ENCODE results near the gene CCM2. TPM values are rescaled to one million over a fixed set of nuclear protein-coding genes. Genes with fewer than 3 reads are reported as not detected.

CCM2 gene
- total RNA-seq, 1 donor from 2014 or later = 34.1 TPM

GRCh38 chr7:44979481-44980392, 20.3 kb upstream of the CCM2 start:
- Mint-ChIP-seq H3K4me3 (no peak overlapping the region), H3K27me3 (ENCODE audit: low read depth) (no peaks in the 10 kb centered on the region), H3K4me1 (peaks cover 7% of the 10 kb centered on the region), H3K9me3 (no peaks in the 10 kb centered on the region), H3K36me3 (peaks cover 32% of the 10 kb centered on the region), H3K27ac (no peak overlapping the region)
- no peak for TF ChIP-seq CTCF (IDR thresholded peaks at IDR 0.05; ENCODE audit: unreplicated experiment)
- no peak for DNase-seq (ENCODE audit: low spot score in 2 of 2, unreplicated experiment in 2 of 2)

- H3K4me3 Mint-ChIP-seq = no peak overlapping the region
- peaks cover 15% of the 10 kb centered on the region for H3K4me1 Mint-ChIP-seq
- H3K9me3 Mint-ChIP-seq = no peaks in the 10 kb centered on the region
- no peak for TF ChIP-seq CTCF (IDR thresholded peaks at IDR 0.05; ENCODE audit: unreplicated experiment)
- peaks cover 37% of the 10 kb centered on the region for H3K36me3 Mint-ChIP-seq
- H3K27me3 Mint-ChIP-seq (ENCODE audit: low read depth) = no peaks in the 10 kb centered on the region
- DNase-seq (ENCODE audit: low spot score in 2 of 2, unreplicated experiment in 2 of 2) = no peak
- no peak overlapping the region for H3K27ac Mint-ChIP-seq
Measured at GRCh38 chr7:44980393-44981034, 19.5 kb upstream of the CCM2 start.

- H3K4me1 Mint-ChIP-seq = peaks cover 21% of the 10 kb centered on the region
- no peak overlapping the region for H3K27ac Mint-ChIP-seq
- no peak overlapping the region for H3K4me3 Mint-ChIP-seq
- TF ChIP-seq CTCF (IDR thresholded peaks at IDR 0.05; ENCODE audit: unreplicated experiment) = no peak
- no peak for DNase-seq (ENCODE audit: low spot score in 2 of 2, unreplicated experiment in 2 of 2)
- H3K27me3 Mint-ChIP-seq (ENCODE audit: low read depth) = no peaks in the 10 kb centered on the region
- peaks cover 37% of the 10 kb centered on the region for H3K36me3 Mint-ChIP-seq
- no peaks in the 10 kb centered on the region for H3K9me3 Mint-ChIP-seq
Measured at GRCh38 chr7:44981035-44981706, 18.8 kb upstream of the CCM2 start.

- H3K4me3 Mint-ChIP-seq = no peak overlapping the region
- H3K36me3 Mint-ChIP-seq = peaks cover 37% of the 10 kb centered on the region
- H3K4me1 Mint-ChIP-seq = peaks cover 32% of the 10 kb centered on the region
- no peak for TF ChIP-seq CTCF (IDR thresholded peaks at IDR 0.05; ENCODE audit: unreplicated experiment)
- H3K9me3 Mint-ChIP-seq = no peaks in the 10 kb centered on the region
- no peak overlapping the region for H3K27ac Mint-ChIP-seq
- no peak for DNase-seq (ENCODE audit: low spot score in 2 of 2, unreplicated experiment in 2 of 2)
- no peaks in the 10 kb centered on the region for H3K27me3 Mint-ChIP-seq (ENCODE audit: low read depth)
Measured at GRCh38 chr7:44982535-44982923, 17.5 kb upstream of the CCM2 start.

GRCh38 chr7:44982970-44983369, 17.0 kb upstream of the CCM2 start:
- H3K9me3 Mint-ChIP-seq = no peaks in the 10 kb centered on the region
- TF ChIP-seq CTCF (IDR thresholded peaks at IDR 0.05; ENCODE audit: unreplicated experiment) = no peak
- H3K27me3 Mint-ChIP-seq (ENCODE audit: low read depth) = no peaks in the 10 kb centered on the region
- no peak for DNase-seq (ENCODE audit: low spot score in 2 of 2, unreplicated experiment in 2 of 2)
- H3K27ac Mint-ChIP-seq = no peak overlapping the region
- H3K4me3 Mint-ChIP-seq = no peak overlapping the region
- peaks cover 37% of the 10 kb centered on the region for H3K36me3 Mint-ChIP-seq
- peaks cover 37% of the 10 kb centered on the region for H3K4me1 Mint-ChIP-seq
